Choroid plexus epithelial cell (primary cell): ENCODE data around the gene TNRC6C.

Experiments used
- DNase-seq: peaks from one replicate; pipeline ENCODE4 v3.0.0-alpha.2; 2010; ENCODE audit warnings: low read depth
- H3K4me3 ChIP-seq: 2 replicates; pipeline ENCODE4 v1.5.1; 2011; ENCODE audit warnings: low read depth, mild to moderate bottlenecking, control low read depth, low read length, moderate library complexity
- CTCF ChIP-seq: conservative IDR thresholded peaks from 2 replicates; pipeline ENCODE4 v1.5.1; 2011; ENCODE audit warnings: low read depth, mild to moderate bottlenecking, control low read depth, inconsistent platforms, low read length, moderate library complexity

Gene TNRC6C

DNA sequence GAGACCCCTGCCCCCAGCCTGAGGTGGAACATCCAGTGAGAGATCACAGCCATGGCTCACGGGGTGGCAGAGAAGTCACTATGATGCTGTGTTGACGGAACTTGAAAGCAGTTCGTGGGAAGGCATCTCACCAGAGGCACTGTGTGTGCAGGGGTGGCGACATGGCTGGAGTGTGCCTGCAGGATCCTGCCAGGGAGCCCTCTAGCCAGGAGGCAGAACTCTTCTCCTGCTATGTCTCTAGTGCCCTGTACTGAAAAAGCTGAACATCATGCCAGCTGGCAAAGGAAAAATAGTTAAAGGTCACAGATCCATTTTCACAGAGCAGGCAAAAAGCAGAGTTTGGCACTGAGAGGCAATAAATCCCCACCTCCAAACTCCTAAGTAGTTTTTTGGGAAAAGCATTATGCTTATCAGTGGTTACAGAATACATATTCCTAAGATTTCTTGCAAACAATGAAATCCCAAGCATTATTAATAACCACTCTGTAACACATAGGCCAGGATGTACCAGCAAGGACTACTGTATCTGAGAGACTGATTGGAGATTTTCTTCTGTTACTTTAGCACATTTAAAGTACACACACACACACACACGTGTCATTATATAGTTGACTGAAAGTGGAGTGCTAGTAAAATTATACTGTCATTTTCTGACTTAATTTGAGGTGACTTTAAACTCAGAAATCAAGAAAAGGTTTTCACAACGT lies 36.8 kb downstream of the TNRC6C start:
- no peak overlapping the region for H3K4me3 ChIP-seq
- no peak for DNase-seq
- no peak for TF ChIP-seq CTCF

DNA sequence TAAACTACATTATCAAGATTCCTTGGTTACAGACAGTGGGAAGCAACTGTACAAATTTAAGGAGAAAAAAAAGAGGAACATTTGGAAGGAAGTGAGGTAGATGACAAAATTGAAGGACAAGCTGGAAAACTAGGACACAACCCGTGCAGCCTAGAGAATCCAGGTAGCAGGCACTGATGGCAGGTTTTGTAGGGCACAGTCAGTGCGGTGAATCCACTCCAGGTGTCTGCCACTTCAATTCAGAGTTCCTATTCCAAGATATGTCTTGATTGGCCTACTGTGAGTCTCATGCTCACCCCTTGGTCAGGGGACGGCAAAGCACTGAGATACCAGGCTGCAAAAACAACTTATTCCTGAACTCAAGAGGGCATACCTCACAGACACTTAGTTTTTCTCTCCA lies 37.8 kb downstream of the TNRC6C start:
- no peak for TF ChIP-seq CTCF
- no peak for DNase-seq
- no peak overlapping the region for H3K4me3 ChIP-seq

GRCh38 chr17:77999413-78000173 lies 41.1 kb downstream of the TNRC6C start:
- no peak overlapping the region for H3K4me3 ChIP-seq
- TF ChIP-seq CTCF: no peak
- DNase-seq: peak; percentile 43

DNA sequence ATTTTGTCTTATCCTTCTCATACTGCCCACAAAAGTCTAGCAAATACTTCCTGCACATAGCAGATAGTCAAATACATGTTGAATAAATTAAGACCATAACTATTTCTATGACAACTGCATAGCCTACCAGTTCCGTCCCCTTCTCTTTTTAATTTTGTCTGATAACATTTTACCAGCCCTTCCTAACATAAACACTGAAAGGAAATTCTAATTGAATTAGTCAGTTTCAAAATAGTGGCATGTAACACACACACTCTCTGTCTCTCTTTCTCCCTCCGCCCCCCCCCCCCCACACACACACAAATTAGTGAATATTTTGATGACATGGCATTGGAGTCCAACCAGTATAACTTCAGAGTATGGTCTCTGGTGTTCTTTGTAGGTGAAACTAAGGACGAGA lies 41.8 kb downstream of the TNRC6C start:
- DNase-seq: peak; percentile 32

GRCh38 chr17:78001182-78001581 lies 42.7 kb downstream of the TNRC6C start:
- H3K4me3 ChIP-seq: no peak overlapping the region
- no peak for TF ChIP-seq CTCF
- peak; percentile 44 for DNase-seq

More for the DNA sequence above, 41.8 kb downstream of the TNRC6C start:
- no peak for TF ChIP-seq CTCF
- H3K4me3 ChIP-seq: no peak overlapping the region

DNA sequence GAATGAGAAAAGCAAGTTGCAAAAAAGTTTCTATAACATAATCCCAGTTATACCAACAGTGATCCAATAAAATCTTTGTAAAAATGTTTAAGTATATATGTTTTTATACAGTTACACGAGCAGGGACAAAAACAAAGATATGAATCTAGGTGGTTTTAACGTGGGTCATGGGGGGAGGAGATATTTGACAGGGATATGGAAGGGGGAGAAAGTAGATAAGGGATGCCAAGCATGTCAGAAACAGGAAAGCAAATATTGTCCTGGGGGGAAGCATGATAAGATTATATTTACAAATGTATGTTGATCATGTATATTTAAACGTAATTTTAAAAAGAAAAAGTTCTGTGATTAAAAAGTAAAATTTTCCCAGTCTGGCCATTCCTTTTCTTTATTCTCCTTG lies 43.1 kb downstream of the TNRC6C start:
- DNase-seq: no peak
- H3K4me3 ChIP-seq: no peak overlapping the region
- TF ChIP-seq CTCF: no peak
